ENCODE measurements around the gene TSC1.

GRCh38 chr9:132849185-132849706, 95.2 kb downstream of the TSC1 start:
- TF ChIP-seq CTCF (IDR thresholded peaks at IDR 0.05; ENCODE audit: poor library complexity) (no peak), EZH2phosphoT487 (IDR thresholded peaks at IDR 0.05; ENCODE audit: low read depth, severe bottlenecking, unreplicated experiment) (no peak)
